ENCODE measurements around the gene WNT3. TPM values are rescaled to one million over a fixed set of nuclear protein-coding genes. Genes with fewer than 3 reads are reported as not detected.

Gene WNT3
- total and polyA plus RNA-seq, 4 donors: 0.15 to 1.0 (median 0.67) TPM

DNA sequence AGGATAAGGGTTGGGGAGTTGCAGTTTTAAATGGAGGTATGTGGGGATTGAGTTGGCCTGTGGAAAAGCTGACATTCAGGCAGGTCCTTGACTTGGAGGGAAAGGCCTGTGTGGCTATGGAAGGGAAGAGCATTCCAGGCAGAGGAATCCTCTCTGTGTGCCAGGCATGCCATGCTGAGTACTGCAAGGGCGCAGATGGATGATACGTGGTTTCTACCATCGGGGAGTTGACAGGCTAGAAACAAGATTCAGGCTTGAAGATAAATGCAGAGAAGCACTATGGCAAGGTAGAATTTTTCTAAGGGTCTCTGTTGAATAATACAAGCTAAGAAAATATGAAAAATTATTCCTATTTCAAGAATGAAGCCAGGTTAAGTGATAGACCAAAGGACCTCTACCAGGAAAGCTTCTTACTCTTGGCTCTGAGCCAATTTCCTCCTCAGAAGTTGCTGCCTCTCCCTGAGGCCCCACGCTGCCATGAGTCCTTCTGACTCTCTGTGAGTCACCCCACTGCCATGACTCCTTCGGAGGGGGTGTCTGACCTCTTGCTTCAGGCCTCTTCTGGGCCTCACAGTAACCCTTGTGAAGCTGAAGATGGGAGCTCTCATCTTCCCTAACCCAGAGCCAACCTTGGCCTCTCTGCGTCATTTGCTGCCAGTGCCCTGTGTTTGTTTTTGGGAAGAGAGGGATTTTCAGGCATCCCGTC lies 75.8 kb downstream of the WNT3 start:
- no peaks in the 10 kb centered on the region for H3K9me3 ChIP-seq (ENCODE audit: control insufficient read depth, low read length)
- no peaks in the 10 kb centered on the region for H3K36me3 ChIP-seq (ENCODE audit: control insufficient read depth in 1 of 2, insufficient read depth in 2 of 2, low read length in 1 of 2)
- no peak overlapping the region for H3K27ac ChIP-seq (ENCODE audit: low read depth in 1 of 2, low read length in 2 of 2)
- WGBS, 2 donors: 76 to 78% methylated on average over 7 of the region's 7 CpGs
- DNase-seq: no peak
- H3K27me3 ChIP-seq (ENCODE audit: control insufficient read depth in 1 of 2, insufficient read depth in 2 of 2, low read length in 1 of 2): no peaks in the 10 kb centered on the region
- H3K4me3 ChIP-seq (ENCODE audit: low read length in 2 of 2): no peak overlapping the region
- intact Hi-C loops (cut with DNase I): no loop called here
- no peaks in the 10 kb centered on the region for H3K4me1 ChIP-seq (ENCODE audit: control insufficient read depth in 1 of 2, insufficient read depth in 2 of 2, low read length in 2 of 2)
- no peak for ATAC-seq (ENCODE audit: low FRiP score)

DNA sequence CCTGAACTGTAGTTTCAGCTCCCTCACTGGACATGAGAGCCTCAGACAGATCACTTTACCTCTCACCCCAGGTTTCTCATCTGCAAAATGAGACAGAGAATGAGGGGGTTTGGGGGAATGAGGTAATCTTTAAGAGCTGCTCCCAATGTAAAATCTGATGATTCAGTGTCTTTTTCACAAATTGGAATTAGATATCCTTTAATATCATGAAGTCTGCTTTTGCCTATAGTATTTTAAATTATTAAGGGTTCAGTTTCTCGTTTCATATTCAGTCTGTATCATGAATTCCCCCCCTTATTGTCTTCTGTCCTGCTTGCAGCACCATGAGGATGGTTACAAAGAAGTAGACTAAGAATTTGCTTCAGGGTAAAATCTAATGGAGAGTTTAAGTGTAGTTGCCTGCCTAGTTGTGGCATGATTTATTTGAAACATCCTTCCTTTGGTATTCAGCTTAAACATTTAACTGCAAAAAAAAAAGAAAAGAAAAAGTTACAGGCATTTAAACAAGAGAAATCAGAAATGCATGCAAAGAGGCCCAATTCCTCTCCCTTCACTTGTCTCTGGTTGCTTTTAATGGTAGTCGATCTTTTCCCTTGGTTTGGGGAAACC lies 77.3 kb downstream of the WNT3 start:
- whole genome bisulfite sequencing, 2 donors: 89 to 92% methylated on average over 2 of the region's 2 CpGs
- no peak for ATAC-seq (ENCODE audit: low FRiP score)

DNA sequence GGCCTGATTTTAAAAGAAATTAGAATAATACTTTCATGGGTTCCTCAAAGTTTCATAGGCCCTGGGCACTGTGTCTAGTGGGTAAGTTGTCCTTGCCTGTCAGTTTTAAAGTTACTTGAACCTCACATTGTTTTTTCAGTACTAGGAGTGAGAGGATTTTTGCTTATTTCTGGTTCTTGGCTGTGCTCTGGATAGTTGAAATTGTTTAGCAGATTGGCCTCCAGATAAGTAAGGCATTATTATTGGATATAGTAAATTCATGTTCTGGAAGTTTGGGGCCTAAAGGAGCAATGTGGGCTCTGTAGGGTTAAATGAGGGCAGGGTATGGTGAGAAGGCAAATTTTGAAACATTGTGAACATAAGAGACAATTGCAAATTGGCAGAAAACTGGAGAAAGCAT lies 78.5 kb downstream of the WNT3 start:
- H3K9me3 ChIP-seq (ENCODE audit: control insufficient read depth, low read length): no peaks in the 10 kb centered on the region
- H3K36me3 ChIP-seq (ENCODE audit: control insufficient read depth in 1 of 2, insufficient read depth in 2 of 2, low read length in 1 of 2): peaks cover 0 to 2% of the 10 kb centered on the region in 2 donors
- DNase-seq (no peak), ATAC-seq (ENCODE audit: low FRiP score) (no peak)
- intact Hi-C loops (cut with DNase I): no loop called here
- H3K4me1 ChIP-seq (ENCODE audit: control insufficient read depth in 1 of 2, insufficient read depth in 2 of 2, low read length in 2 of 2): no peaks in the 10 kb centered on the region
- H3K4me3 ChIP-seq (ENCODE audit: low read length in 2 of 2): no peak overlapping the region
- H3K27me3 ChIP-seq (ENCODE audit: control insufficient read depth in 1 of 2, insufficient read depth in 2 of 2, low read length in 1 of 2): no peaks in the 10 kb centered on the region
- no peak overlapping the region for H3K27ac ChIP-seq (ENCODE audit: low read depth in 1 of 2, low read length in 2 of 2)

More for the DNA sequence above, 77.3 kb downstream of the WNT3 start:
- intact Hi-C loops (cut with DNase I): no loop called here
- H3K9me3 ChIP-seq (ENCODE audit: control insufficient read depth, low read length): no peaks in the 10 kb centered on the region
- no peaks in the 10 kb centered on the region for H3K36me3 ChIP-seq (ENCODE audit: control insufficient read depth in 1 of 2, insufficient read depth in 2 of 2, low read length in 1 of 2)
- H3K27me3 ChIP-seq (ENCODE audit: control insufficient read depth in 1 of 2, insufficient read depth in 2 of 2, low read length in 1 of 2): no peaks in the 10 kb centered on the region
- H3K4me3 ChIP-seq (ENCODE audit: low read length in 2 of 2): no peak overlapping the region
- no peaks in the 10 kb centered on the region for H3K4me1 ChIP-seq (ENCODE audit: control insufficient read depth in 1 of 2, insufficient read depth in 2 of 2, low read length in 2 of 2)
- H3K27ac ChIP-seq (ENCODE audit: low read depth in 1 of 2, low read length in 2 of 2): no peak overlapping the region
- no peak for DNase-seq

DNA sequence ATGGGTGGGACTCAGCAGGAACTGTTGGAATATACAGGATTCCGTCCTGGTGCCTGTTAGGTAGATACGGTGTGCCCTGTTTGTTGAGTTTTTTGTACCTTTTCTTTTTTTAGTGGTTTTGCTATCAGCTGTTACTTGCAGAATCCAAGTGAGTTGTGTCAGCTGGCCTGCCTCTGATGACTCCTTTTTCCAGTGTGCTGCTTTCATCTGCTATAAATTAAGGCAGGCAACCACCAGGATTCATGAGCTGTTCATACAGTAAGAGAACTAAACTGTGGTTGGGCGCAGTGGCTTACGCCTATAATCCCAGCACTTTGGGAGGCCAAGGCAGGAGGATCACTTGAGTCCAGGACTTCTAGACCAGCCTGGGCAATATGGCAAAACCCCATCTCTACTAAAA lies 79.9 kb downstream of the WNT3 start:
- Histone ChIP-seq H3K36me3 (ENCODE audit: control insufficient read depth in 1 of 2, insufficient read depth in 2 of 2, low read length in 1 of 2) (peaks cover 0 to 2% of the 10 kb centered on the region in 2 donors), H3K27ac (ENCODE audit: low read depth in 1 of 2, low read length in 2 of 2) (no peak overlapping the region), H3K4me1 (ENCODE audit: control insufficient read depth in 1 of 2, insufficient read depth in 2 of 2, low read length in 2 of 2) (no peaks in the 10 kb centered on the region), H3K9me3 (ENCODE audit: control insufficient read depth, low read length) (no peaks in the 10 kb centered on the region), H3K4me3 (ENCODE audit: low read length in 2 of 2) (no peak overlapping the region), H3K27me3 (ENCODE audit: control insufficient read depth in 1 of 2, insufficient read depth in 2 of 2, low read length in 1 of 2) (no peaks in the 10 kb centered on the region)
- DNase-seq (no peak), ATAC-seq (ENCODE audit: low FRiP score) (no peak)
- 94 to 99% methylated on average over 4 of the region's 4 CpGs for WGBS, 2 donors
- intact Hi-C loops (cut with DNase I): no loop called here

DNA sequence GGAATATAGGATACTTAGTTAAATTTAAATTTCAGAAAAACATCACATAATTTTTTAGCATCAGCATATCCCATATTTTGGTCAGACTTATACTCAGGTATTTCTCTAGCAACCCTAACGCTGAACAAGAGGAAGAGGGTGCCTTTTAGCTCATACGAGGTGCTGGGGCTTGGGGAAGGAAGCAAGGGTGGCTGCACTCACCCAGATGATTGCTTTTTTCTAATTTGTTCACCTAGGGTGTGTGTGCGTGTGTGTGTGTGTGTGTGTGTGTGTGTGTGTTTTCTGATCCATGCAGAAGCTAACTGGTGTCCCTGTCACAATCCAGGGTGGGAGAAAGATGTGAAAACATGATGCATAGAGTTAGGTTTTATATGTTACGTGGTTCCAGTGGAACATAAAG lies 81.2 kb downstream of the WNT3 start:
- intact Hi-C loops (cut with DNase I): no loop called here

DNA sequence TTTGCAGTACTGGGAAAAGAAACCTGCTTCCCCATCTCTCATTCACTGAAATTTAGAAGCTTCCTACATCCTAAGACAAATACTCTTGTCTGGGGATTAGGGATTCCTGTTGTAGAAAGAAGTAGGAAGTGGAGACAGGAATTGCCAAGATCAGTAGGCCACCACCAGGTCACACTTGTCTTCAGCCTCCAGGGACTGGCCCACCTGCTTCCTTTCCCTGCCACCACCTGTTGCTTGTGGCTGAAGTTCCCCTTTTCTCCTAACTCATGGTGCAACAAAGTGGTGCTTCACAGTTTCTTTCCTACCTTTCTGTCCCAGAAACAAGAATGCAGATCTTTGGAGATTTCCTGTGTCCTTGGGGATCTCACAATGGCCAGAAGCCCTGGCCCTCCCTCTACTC lies 82.4 kb downstream of the WNT3 start:
- H3K9me3 ChIP-seq (ENCODE audit: control insufficient read depth, low read length): no peaks in the 10 kb centered on the region
- intact Hi-C loops (cut with DNase I): no loop called here
- no peaks in the 10 kb centered on the region for H3K4me1 ChIP-seq (ENCODE audit: control insufficient read depth in 1 of 2, insufficient read depth in 2 of 2, low read length in 2 of 2)
- DNase-seq (no peak), ATAC-seq (ENCODE audit: low FRiP score) (no peak)
- H3K27ac ChIP-seq (ENCODE audit: low read depth in 1 of 2, low read length in 2 of 2): no peak overlapping the region
- H3K27me3 ChIP-seq (ENCODE audit: control insufficient read depth in 1 of 2, insufficient read depth in 2 of 2, low read length in 1 of 2): no peaks in the 10 kb centered on the region
- H3K4me3 ChIP-seq (ENCODE audit: low read length in 2 of 2): no peak overlapping the region
- peaks cover 0 to 5% of the 10 kb centered on the region in 2 donors for H3K36me3 ChIP-seq (ENCODE audit: control insufficient read depth in 1 of 2, insufficient read depth in 2 of 2, low read length in 1 of 2)

More for the DNA sequence above, 81.2 kb downstream of the WNT3 start:
- Histone ChIP-seq H3K4me1 (ENCODE audit: control insufficient read depth in 1 of 2, insufficient read depth in 2 of 2, low read length in 2 of 2) (no peaks in the 10 kb centered on the region), H3K27ac (ENCODE audit: low read depth in 1 of 2, low read length in 2 of 2) (no peak overlapping the region), H3K9me3 (ENCODE audit: control insufficient read depth, low read length) (no peaks in the 10 kb centered on the region), H3K4me3 (ENCODE audit: low read length in 2 of 2) (no peak overlapping the region), H3K27me3 (ENCODE audit: control insufficient read depth in 1 of 2, insufficient read depth in 2 of 2, low read length in 1 of 2) (no peaks in the 10 kb centered on the region), H3K36me3 (ENCODE audit: control insufficient read depth in 1 of 2, insufficient read depth in 2 of 2, low read length in 1 of 2) (peaks cover 0 to 5% of the 10 kb centered on the region in 2 donors)
- ATAC-seq (ENCODE audit: low FRiP score): no peak
- WGBS, 2 donors: 88 to 90% methylated on average over 4 of the region's 4 CpGs
- no peak for DNase-seq

DNA sequence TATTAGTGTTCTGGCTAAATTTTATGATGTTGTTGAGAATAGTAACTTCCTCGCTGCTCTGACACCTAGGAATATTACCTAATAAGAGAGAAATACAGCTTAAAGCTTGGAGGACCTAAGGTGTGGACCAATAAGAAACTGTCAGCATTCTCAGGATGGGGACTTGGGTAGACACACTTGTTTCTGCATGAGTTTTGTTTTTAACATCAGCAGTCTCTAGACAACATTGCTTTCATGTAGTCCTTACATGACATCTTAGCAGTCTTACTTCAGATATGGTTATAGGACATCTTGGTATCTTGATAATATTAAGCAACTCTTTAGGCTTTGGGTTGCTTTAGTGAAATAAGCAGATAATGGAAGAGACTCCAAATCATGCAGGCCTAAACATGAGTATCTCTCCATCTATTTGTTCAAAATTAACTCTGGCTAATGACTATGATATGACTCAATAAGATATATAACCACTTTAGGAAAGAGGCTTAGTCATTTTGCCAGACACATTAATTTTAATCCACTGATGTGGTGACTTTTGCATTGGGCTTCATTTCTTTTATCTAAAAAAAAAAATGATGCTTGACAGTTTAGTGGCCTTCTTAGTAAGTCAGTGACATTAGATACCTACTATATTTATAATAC lies 84.5 kb downstream of the WNT3 start:
- ATAC-seq (ENCODE audit: low FRiP score) (no peak), DNase-seq (no peak)
- Histone ChIP-seq H3K4me1 (ENCODE audit: control insufficient read depth in 1 of 2, insufficient read depth in 2 of 2, low read length in 2 of 2) (no peaks in the 10 kb centered on the region), H3K27me3 (ENCODE audit: control insufficient read depth in 1 of 2, insufficient read depth in 2 of 2, low read length in 1 of 2) (no peaks in the 10 kb centered on the region), H3K9me3 (ENCODE audit: control insufficient read depth, low read length) (no peaks in the 10 kb centered on the region), H3K27ac (ENCODE audit: low read depth in 1 of 2, low read length in 2 of 2) (no peak overlapping the region), H3K4me3 (ENCODE audit: low read length in 2 of 2) (no peak overlapping the region), H3K36me3 (ENCODE audit: control insufficient read depth in 1 of 2, insufficient read depth in 2 of 2, low read length in 1 of 2) (peaks cover 0 to 5% of the 10 kb centered on the region in 2 donors)
- intact Hi-C loops (cut with DNase I): no loop called here
- 97 to 99% methylated on average over 1 of the region's 1 CpG for WGBS, 2 donors

DNA sequence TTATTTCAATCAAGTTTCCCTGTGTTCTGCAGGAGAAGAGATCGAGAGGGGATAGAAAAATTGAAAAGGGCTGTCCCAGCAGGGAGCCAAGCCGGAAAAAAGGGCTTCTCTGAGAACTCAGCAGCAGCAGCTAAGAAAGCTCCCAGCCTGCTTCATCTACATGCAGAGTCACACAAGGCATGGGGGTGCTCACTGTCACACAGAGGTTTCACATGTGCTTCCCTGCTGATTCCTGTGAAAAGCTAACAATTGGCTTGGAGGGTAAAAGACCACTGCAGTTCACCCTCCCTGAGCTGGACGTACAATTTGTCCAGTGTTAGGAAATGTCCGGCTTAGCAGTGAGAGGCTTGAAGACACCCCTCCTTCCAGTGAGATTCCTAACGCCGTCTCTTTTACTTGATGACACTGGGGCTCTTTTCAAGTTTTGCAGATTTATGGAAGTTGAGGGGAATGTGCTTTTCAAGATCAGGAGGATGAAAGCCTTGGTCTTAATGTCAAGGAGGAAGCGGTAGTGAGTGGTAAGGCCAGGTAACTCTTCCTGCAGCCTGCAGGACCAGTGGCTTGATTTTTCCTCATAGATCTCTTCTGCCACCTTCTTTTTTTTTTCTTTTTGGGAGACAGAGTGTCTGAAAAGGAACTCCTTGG lies 85.6 kb downstream of the WNT3 start:
- 70 to 76% methylated on average over 7 of the region's 7 CpGs for WGBS, 2 donors
- ATAC-seq (ENCODE audit: low FRiP score): no peak
- no peak for DNase-seq
- Histone ChIP-seq H3K27me3 (ENCODE audit: control insufficient read depth in 1 of 2, insufficient read depth in 2 of 2, low read length in 1 of 2) (no peaks in the 10 kb centered on the region), H3K9me3 (ENCODE audit: control insufficient read depth, low read length) (no peaks in the 10 kb centered on the region), H3K4me1 (ENCODE audit: control insufficient read depth in 1 of 2, insufficient read depth in 2 of 2, low read length in 2 of 2) (no peaks in the 10 kb centered on the region), H3K27ac (ENCODE audit: low read depth in 1 of 2, low read length in 2 of 2) (no peak overlapping the region), H3K36me3 (ENCODE audit: control insufficient read depth in 1 of 2, insufficient read depth in 2 of 2, low read length in 1 of 2) (peaks cover 0 to 5% of the 10 kb centered on the region in 2 donors), H3K4me3 (ENCODE audit: low read length in 2 of 2) (no peak overlapping the region)
- intact Hi-C loops (cut with DNase I): no loop called here

Measured in aorta (tissue), 5 donors.